GM19239 (cell line): ENCODE results near the gene DDR2.
"Not testable (repeated sequence)": the region's sequence is repeated elsewhere in the genome, so short reads cannot be mapped to it uniquely, and the experiment has no call there.

Source experiments
- DNase-seq: peaks from one replicate; pipeline ENCODE4 v3.0.0; 2011; ENCODE audit warnings: low spot score; ENCODE audit not compliant: insufficient read length
- FAIRE-seq: peaks from 2 replicates; lab custom pipeline; 2011; peaks lifted over from hg19 to GRCh38; lab: Jason Lieb, UNC

Gene DDR2

DNA sequence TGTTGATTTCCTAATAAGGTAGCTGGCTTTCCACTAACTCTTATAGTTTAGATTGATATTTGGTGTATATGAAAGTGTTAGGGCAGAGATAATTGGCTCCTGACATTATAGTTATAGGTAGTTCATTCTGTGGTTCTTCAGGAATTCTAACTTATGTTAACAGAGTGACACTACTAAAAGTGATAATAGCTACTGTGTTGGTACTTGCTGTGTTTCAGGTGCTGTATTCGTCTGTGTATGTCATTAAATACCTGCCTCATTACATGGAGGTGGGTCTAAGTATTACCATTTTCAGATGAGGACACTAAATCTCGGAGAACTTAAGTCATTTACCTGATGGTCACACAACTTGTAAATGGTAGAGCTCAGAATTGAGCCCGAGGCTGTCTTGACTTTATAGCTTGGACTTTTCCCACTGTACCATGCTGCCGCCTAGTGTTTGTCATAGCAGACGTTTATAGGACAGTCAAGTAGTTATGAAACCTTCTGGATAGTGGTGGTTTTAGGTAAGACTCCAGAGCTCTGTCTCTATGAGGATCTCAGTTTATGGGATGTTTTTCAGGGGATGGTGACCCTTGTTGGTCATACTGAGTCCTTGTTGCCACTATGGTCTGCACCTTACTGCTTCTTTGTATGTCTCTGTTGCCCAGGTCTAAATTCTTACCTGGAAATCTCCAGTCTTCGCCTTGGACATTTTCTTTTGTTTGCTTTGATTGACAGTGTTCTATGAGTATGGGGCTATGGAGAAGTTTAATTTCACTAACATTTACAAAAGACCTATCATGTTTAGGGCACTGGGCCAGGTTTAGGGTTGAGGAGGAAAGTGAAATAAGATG is 167.9 kb downstream of the DDR2 start:
- FAIRE-seq, DNase-seq: not testable (repeated sequence)

DNA sequence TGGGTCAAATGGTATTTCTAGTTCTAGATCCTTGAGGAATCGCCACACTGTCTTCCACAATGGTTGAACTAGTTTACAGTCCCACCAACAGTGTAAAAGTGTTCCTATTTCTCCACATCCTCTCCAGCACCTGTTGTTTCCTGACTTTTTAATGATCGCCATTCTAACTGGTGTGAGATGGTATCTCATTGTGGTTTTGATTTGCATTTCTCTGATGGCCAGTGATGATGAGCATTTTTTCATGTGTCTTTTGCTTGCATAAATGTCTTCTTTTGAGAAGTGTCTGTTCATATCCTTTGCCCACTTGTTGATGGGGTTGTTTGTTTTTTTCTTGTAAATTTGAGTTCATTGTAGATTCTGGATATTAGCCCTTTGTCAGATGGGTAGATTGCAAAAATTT is 175.2 kb downstream of the DDR2 start:
- FAIRE-seq, DNase-seq: not testable (repeated sequence)

GRCh38 chr1:162812357-162812756 is 180.1 kb downstream of the DDR2 start:
- not testable (repeated sequence) for DNase-seq

GRCh38 chr1:162818136-162818535 is 185.9 kb downstream of the DDR2 start:
- FAIRE-seq, DNase-seq: not testable (repeated sequence)

More at GRCh38 chr1:162812357-162812756, 180.1 kb downstream of the DDR2 start:
- FAIRE-seq: not testable (repeated sequence)

DNA sequence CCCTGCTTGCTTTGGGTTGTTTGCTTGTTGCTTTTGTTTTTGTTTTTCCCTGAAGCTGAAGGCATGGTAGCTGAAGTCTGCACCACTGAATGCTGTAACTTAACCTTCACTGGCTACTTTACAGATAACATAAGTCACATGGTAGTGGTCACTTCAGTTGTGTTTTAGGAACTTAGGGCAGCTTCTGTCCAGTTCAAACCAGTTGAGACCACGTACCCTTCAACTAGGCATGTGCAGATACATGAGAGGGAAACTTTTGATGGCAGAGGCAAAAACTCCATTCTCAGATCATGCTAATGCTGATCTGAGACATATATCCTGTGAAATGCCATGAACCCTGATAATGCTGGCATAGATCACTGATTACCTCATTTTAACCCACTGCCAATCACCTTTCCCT is 186.4 kb downstream of the DDR2 start:
- DNase-seq, FAIRE-seq: not testable (repeated sequence)

- FAIRE-seq (no peak), DNase-seq (no peak)
These were observed 190.3 kb downstream of the DDR2 start for GRCh38 chr1:162822391-162823200.

DNA sequence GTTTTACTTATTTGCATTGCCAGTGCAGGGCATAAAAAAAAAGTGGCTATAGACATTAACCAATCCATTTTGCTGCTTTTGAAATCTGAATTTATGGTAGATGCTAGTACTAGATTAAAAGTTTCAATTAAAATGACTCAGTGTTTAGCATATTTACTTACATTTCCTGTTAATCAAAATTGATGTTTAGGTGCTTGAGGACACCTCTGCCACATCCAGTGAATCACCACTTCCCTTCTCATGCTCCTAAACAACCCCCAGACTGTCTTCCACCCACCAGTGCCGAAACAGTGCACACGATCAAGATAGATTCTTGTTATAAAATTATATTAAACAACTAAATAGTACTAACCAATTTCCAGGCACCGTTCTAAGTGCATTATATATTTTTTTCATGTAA is 191.0 kb downstream of the DDR2 start:
- FAIRE-seq (no peak), DNase-seq (no peak)

- FAIRE-seq (no peak), DNase-seq (no peak)
These were observed 191.7 kb downstream of the DDR2 start for GRCh38 chr1:162823771-162824525.

GRCh38 chr1:162829268-162829667 is 197.0 kb downstream of the DDR2 start:
- no peak for FAIRE-seq
- DNase-seq: no peak

- DNase-seq (no peak), FAIRE-seq (no peak)
These were observed 200.2 kb downstream of the DDR2 start for GRCh38 chr1:162832470-162832869.

GRCh38 chr1:162835157-162835899 is 203.1 kb downstream of the DDR2 start:
- FAIRE-seq: peak; percentile 72

More at GRCh38 chr1:162835157-162835899, 203.1 kb downstream of the DDR2 start:
- DNase-seq: peak; percentile 12
